Activated T-cell treated with anti-CD3 and anti-CD28 coated beads, Interleukin-2, amount 50 U/mL, for 72 hours (primary cell): ENCODE measurements around the gene LENG1. TPM values are rescaled to one million over a fixed set of nuclear protein-coding genes. Genes with fewer than 3 reads are reported as not detected.
A peak's percentile ranks its signal among the peaks of the same experiment; 100 is the strongest.
"Not testable (repeated sequence)": the region's sequence is repeated elsewhere in the genome, so short reads cannot be mapped to it uniquely, and the experiment has no call there.

Experiments
- ATAC-seq, 2 donors: fragments of 150-1000 bp; cut with Tn5 transposase; replicated peaks in 1 of 2; 2 replicates each; pipeline ENCODE4 v1.10.0; 2021; ENCODE audit warnings: moderate library complexity in 2 of 2, mild to moderate bottlenecking in 1 of 2
- DNase-seq, 2 donors: peaks; one replicate each; pipeline ENCODE4 v3.0.0; 2021 to 2022; ENCODE audit warnings: mixed read lengths in 1 of 2
- H3K27ac Mint-ChIP-seq: one replicate; pipeline ENCODE4 v1.8.0; 2022; ENCODE audit warnings: mild to moderate bottlenecking, moderate library complexity, mixed read lengths
- H3K27me3 Mint-ChIP-seq: one replicate; pipeline ENCODE4 v1.8.0; 2022; ENCODE audit warnings: low read depth, mixed read lengths
- H3K36me3 Mint-ChIP-seq, 2 donors: one replicate each; pipeline ENCODE4 v1.8.0; 2022; ENCODE audit warnings: mixed read lengths in 2 of 2, mild to moderate bottlenecking in 1 of 2; ENCODE audit not compliant: insufficient read depth in 2 of 2
- H3K4me1 Mint-ChIP-seq: one replicate; pipeline ENCODE4 v1.8.0; 2022; ENCODE audit warnings: low read depth, mixed read lengths
- H3K4me3 Mint-ChIP-seq, 2 donors: one replicate each; pipeline ENCODE4 v1.8.0; 2022; ENCODE audit warnings: mild to moderate bottlenecking in 2 of 2, mixed read lengths in 2 of 2, moderate library complexity in 2 of 2
- H3K9me3 Mint-ChIP-seq, 2 donors: one replicate each; pipeline ENCODE4 v1.8.0; 2022; ENCODE audit warnings: mixed read lengths in 2 of 2
- total RNA-seq, 2 donors: library from RNA; stranded (reverse); gene quantifications; one replicate each; pipeline ENCODE4 v1.2.3, GENCODE V29; 2022

The LENG1 gene
- total RNA-seq, 2 donors from 2014 or later = 2.9 to 3.7 TPM

- DNase-seq = no peak
- Mint-ChIP-seq H3K27ac (no peak overlapping the region), H3K9me3 (no peaks in the 10 kb centered on the region), H3K27me3 (no peaks in the 10 kb centered on the region), H3K36me3 (peaks cover 5% of the 10 kb centered on the region in 2 donors), H3K4me3 (no peak overlapping the region), H3K4me1 (peaks cover 27% of the 10 kb centered on the region)
- no peak for ATAC-seq
Observed at GRCh38 chr19:54183431-54183830, 23.9 kb upstream of the LENG1 start.

DNA sequence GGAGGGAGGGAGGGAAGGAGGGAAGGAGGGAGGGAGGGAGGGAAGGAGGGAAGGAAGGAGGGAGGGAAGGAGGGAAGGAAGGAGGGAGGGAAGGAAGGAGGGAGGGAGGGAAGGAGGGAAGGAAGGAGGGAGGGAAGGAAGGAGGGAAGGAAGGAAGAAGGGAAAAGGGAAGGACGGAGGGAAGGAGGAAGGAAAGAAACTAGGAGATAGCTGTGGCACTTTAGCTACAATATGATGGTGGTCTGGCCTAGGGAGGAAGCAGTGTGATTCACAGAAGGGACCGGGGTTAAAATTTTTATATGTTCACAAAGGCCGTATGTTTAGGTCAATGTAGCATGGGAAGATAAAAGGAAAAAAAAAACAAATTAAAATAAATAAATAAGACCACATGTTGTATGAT is 22.4 kb upstream of the LENG1 start:
- H3K36me3 Mint-ChIP-seq, ATAC-seq, H3K27ac Mint-ChIP-seq, H3K9me3 Mint-ChIP-seq, H3K4me3 Mint-ChIP-seq, H3K27me3 Mint-ChIP-seq, DNase-seq: not testable (repeated sequence)
- peaks cover 11% of the 10 kb centered on the region for H3K4me1 Mint-ChIP-seq

DNA sequence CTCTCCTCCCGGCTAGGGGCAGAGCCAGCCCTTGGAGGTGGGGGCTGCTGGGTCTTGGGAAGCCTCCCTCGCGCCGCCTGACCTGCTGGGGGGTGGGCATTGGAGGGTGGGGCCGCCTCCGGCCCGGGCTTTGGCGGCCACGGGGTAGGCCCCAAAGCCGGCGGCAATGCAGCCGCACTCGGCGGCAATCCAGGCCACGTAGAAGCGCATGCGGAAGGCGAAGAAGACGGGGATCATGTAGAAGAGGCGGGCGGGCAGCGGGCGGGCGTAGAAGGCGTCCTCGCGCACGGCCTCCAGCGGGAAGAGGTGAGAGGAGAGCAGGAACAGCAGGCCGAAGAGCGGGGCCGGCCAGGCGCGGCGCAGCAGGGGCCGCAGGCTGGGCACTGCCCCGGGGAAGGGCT is 21.2 kb upstream of the LENG1 start:
- ATAC-seq (no peak), DNase-seq (no peak)
- no peak overlapping the region for H3K4me3 Mint-ChIP-seq
- H3K36me3 Mint-ChIP-seq = peaks cover 4 to 7% of the 10 kb centered on the region in 2 donors
- H3K27me3 Mint-ChIP-seq = no peaks in the 10 kb centered on the region
- H3K27ac Mint-ChIP-seq = no peak overlapping the region
- peaks cover 4% of the 10 kb centered on the region for H3K4me1 Mint-ChIP-seq
- no peaks in the 10 kb centered on the region for H3K9me3 Mint-ChIP-seq

DNA sequence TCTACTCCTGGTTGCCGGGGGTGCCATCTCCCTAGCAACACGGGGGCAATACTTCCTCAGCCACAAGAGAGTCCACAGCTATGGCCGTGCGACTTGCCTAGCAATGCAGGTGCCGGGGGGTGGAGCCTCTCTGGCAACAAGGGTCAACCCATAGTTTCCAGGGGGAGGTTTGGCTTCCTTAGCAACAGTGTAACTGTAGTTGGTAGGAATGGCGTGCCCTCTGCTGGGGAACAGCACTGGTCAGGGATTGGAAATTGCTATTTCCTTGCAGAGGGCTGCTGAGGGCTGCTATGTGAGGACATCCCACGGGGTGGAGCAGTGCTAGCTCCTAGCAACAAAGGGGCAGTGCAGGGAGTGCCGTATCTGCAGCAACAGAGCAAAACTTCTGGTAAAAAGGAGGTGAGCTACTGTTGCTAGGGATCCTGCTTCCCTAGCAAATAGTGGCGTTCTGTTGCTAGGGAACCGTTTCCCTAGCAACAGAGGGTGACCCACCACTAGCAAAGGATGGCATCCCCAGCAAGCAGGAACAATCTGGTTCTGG is 20.5 kb upstream of the LENG1 start:
- Mint-ChIP-seq H3K9me3 (no peaks in the 10 kb centered on the region), H3K4me1 (no peaks in the 10 kb centered on the region), H3K27me3 (no peaks in the 10 kb centered on the region), H3K27ac (no peak overlapping the region), H3K4me3 (no peak overlapping the region), H3K36me3 (peaks cover 4 to 7% of the 10 kb centered on the region in 2 donors)
- DNase-seq = no peak
- no peak for ATAC-seq

DNA sequence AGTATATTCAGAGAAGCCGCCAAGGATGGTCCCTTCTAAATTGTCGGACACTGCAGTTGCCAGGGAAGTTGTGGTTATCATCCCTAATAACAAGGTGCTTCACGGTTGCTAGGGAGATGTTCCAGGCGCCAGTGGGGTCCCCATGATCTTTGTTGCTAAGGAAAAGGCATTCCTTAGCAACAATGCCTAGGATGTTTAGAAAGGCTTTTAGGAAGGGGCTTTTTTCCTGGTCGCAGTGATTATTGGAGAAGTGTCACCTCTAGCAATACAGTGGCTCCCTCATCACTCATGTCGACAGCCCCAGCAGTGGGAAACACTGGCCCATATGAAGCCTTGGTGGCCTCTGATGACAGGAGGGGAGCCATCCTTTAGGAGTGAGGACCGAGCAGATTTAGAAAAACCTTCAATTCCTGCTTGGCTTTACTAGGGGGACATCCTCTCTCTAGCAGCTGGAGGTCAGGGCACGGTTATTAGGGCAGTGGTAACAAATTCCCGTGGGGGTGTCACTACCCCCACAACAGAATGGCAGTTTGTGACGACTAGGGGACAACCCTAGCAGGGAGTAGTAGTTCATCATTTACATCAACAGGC is 19.8 kb upstream of the LENG1 start:
- H3K27ac Mint-ChIP-seq = no peak overlapping the region
- ATAC-seq = no peak
- no peak for DNase-seq
- H3K9me3 Mint-ChIP-seq = no peaks in the 10 kb centered on the region
- no peaks in the 10 kb centered on the region for H3K4me1 Mint-ChIP-seq
- no peak overlapping the region for H3K4me3 Mint-ChIP-seq
- peaks cover 4 to 7% of the 10 kb centered on the region in 2 donors for H3K36me3 Mint-ChIP-seq
- H3K27me3 Mint-ChIP-seq = no peaks in the 10 kb centered on the region

GRCh38 chr19:54178581-54179261 is 19.2 kb upstream of the LENG1 start:
- H3K27ac Mint-ChIP-seq = no peak overlapping the region
- H3K27me3 Mint-ChIP-seq = no peaks in the 10 kb centered on the region
- H3K9me3 Mint-ChIP-seq = no peaks in the 10 kb centered on the region
- DNase-seq = peak in 1 of 2 donors; percentile 37
- H3K4me3 Mint-ChIP-seq = no peak overlapping the region
- no peaks in the 10 kb centered on the region for H3K4me1 Mint-ChIP-seq
- H3K36me3 Mint-ChIP-seq = peaks cover 4 to 7% of the 10 kb centered on the region in 2 donors
- ATAC-seq = peak; percentile 80 to 85

GRCh38 chr19:54173951-54174834 is 14.7 kb upstream of the LENG1 start:
- ATAC-seq = no peak
- H3K4me1 Mint-ChIP-seq = no peaks in the 10 kb centered on the region
- H3K36me3 Mint-ChIP-seq = peaks cover 1 to 7% of the 10 kb centered on the region in 2 donors
- DNase-seq = no peak
- no peaks in the 10 kb centered on the region for H3K9me3 Mint-ChIP-seq
- no peak overlapping the region for H3K27ac Mint-ChIP-seq
- no peak overlapping the region for H3K4me3 Mint-ChIP-seq
- no peaks in the 10 kb centered on the region for H3K27me3 Mint-ChIP-seq

DNA sequence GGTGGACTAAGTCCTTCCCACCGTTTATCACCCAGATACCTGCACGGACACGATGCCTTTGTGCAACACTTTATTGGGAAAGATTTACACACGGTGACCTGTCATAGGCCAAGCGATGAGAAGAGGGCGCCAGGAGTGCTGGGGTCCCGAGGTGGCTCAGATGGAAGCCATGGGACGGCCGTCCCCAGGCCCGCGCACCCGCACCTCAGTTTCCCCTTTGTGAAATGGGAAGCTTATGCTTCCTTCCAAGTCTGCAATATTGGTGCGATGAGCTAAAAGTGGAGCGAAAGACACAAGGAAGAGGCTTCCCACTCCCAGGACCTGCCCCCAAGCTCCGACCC is 13.8 kb upstream of the LENG1 start:
- DNase-seq = no peak
- Mint-ChIP-seq H3K27me3 (no peaks in the 10 kb centered on the region), H3K27ac (no peak overlapping the region), H3K9me3 (no peaks in the 10 kb centered on the region), H3K4me1 (peaks cover 2% of the 10 kb centered on the region), H3K36me3 (peaks cover 1 to 6% of the 10 kb centered on the region in 2 donors), H3K4me3 (no peak overlapping the region)
- ATAC-seq = no peak

GRCh38 chr19:54172471-54173358 is 13.2 kb upstream of the LENG1 start, which contains the start of gene TMC4:
TMC4 (minus strand) TSS chr19:54173160; CDS start chr19:54173117, 43 bp downstream.
- Mint-ChIP-seq H3K4me3 (no peak within 1 kb of the TSS), H3K27me3 (no peaks in the 10 kb centered on the region), H3K27ac (no peak within 1 kb of the TSS), H3K4me1 (peaks cover 6% of the 10 kb centered on the region), H3K36me3 (peaks cover 0 to 1% of the 10 kb centered on the region in 2 donors), H3K9me3 (no peaks in the 10 kb centered on the region)
- ATAC-seq = no peak
- no peak for DNase-seq

DNA sequence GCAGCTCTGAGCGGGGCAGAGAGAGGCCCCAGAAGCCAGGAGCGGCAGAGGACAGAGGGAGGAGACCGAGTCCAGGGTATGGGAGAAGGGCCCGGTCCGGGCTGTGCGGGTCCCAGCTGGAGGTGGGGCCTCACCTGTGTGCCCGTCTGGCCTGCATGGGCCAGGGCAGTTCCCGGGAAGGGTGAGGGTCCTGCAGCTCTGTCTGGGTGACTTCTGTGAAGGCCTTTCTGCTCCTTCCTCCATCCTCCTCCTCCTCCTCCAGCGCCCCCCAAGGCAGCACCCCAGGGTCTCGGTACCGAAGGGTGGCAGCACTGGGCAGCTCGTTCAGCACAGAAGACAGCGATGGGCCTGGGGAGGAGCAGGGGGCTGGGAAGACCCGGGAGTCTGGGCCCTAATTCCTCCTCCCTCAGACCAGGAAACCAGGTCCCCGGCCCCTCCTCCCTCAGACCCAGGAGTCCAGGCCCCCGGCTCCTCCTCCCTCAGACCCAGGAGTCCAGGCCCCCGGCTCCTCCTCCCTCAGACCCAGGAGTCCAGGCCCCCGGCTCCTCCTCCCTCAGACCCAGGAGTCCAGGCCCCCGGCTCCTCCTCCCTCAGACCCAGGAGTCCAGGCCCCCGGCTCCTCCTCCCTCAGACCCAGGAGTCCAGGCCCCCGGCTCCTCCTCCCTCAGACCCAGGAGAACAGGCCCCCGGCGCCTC is 12.4 kb upstream of the LENG1 start:
- H3K27me3 Mint-ChIP-seq, ATAC-seq, DNase-seq, H3K4me3 Mint-ChIP-seq, H3K36me3 Mint-ChIP-seq, H3K9me3 Mint-ChIP-seq, H3K27ac Mint-ChIP-seq, H3K4me1 Mint-ChIP-seq: not testable (repeated sequence)

DNA sequence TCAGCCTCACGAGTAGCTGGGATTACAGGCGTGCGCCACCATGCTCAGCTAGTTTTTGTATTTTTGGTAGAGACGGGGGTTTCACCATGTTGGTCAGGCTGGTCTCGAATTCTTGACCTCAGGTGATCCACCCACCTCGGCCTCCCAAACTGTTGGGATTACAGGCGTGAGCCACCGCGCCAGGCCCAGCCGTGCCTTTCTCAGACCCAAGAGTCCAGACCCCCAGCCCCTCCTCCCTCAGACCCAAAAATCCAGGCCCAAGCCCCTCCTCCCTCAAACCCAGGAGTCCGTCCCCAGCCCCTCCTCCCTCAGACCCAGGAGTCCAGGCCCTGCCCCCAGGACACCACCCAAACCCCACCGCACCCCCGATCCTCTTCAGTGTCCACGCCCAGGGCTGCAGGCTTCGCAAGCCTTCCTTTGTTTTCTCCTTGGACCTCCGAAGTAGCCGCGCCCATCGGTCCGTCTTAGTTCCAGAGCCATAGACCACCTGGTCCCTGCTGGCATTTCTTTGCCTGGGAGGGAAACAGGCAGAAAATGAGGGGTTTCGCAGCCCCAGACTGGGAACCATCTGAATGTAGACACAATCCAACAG is 9.7 kb upstream of the LENG1 start:
- H3K9me3 Mint-ChIP-seq = no peaks in the 10 kb centered on the region
- no peak overlapping the region for H3K27ac Mint-ChIP-seq
- ATAC-seq = no peak
- DNase-seq = no peak
- H3K27me3 Mint-ChIP-seq = peaks cover 17% of the 10 kb centered on the region
- H3K4me1 Mint-ChIP-seq = peaks cover 17% of the 10 kb centered on the region
- no peaks in the 10 kb centered on the region for H3K36me3 Mint-ChIP-seq
- no peak overlapping the region for H3K4me3 Mint-ChIP-seq
